BJ (cell line): ENCODE measurements around the gene MACROD1. TPM values are rescaled to one million over a fixed set of nuclear protein-coding genes. Genes with fewer than 3 reads are reported as not detected.

ENCODE experiments used
- CTCF ChIA-PET: fragments of 350-600 bp; formaldehyde crosslinking; extraction: SDS; loops from one replicate; lab custom pipeline; 2021; ENCODE audit warnings: antibody characterized with exemption, inconsistent platforms; lab: Yijun Ruan, JAX
- POLR2A ChIA-PET: fragments of 300-600 bp; sonication (Branson Sonifier 250); formaldehyde crosslinking; extraction: SDS; loops from one replicate; lab custom pipeline; 2021; ENCODE audit warnings: antibody characterized with exemption; lab: Charles Lee
- DNase-seq: peaks from one replicate; pipeline ENCODE4 v3.0.0-alpha.2; 2011; ENCODE audit warnings: low read depth
- H3K27me3 ChIP-seq: 2 replicates; pipeline ENCODE4 v1.6.0; 2011; ENCODE audit warnings: low read length; ENCODE audit not compliant: control insufficient read depth, insufficient read depth
- H3K36me3 ChIP-seq: 2 replicates; pipeline ENCODE4 v1.5.1; 2011; ENCODE audit warnings: low read length; ENCODE audit not compliant: control insufficient read depth, insufficient read depth
- H3K4me3 ChIP-seq: 2 replicates; pipeline ENCODE4 v1.5.1; 2011; ENCODE audit warnings: low read depth, mild to moderate bottlenecking, control low read depth, low read length
- CTCF ChIP-seq: IDR thresholded peaks from 2 replicates; pipeline ENCODE4 v1.5.1; 2011; ENCODE audit warnings: low read depth, mild to moderate bottlenecking, control low read depth, inconsistent platforms, low read length, moderate library complexity; ENCODE audit not compliant: insufficient read depth
- polyA plus RNA-seq: library from polyadenylated mRNA; depleted of rRNA; stranded (reverse); fragments of >200 nt; gene quantifications from 2 replicates; pipeline ENCODE4 v1.2.3, GENCODE V29; 2011

The MACROD1 gene
- polyA plus RNA-seq, 1 experiment = 12.4 TPM

- ChIA-PET POLR2A (no interaction called here), CTCF (interaction anchor here (1.0 to 2.2 kb wide), 4 partner anchors 11 to 122 kb away, joined by 3 to 7 read pairs (median 4); no protein-coding TSS in a partner anchor)
- no peak overlapping the region for H3K4me3 ChIP-seq
- no peak for TF ChIP-seq CTCF
- peaks cover 1% of the 10 kb centered on the region; the same call in 1 of the 2 replicates for H3K27me3 ChIP-seq
- DNase-seq = peak; percentile 52
- no peaks in the 10 kb centered on the region for H3K36me3 ChIP-seq
These were observed 44.1 kb downstream of the MACROD1 start for GRCh38 chr11:64121663-64122410.

DNA sequence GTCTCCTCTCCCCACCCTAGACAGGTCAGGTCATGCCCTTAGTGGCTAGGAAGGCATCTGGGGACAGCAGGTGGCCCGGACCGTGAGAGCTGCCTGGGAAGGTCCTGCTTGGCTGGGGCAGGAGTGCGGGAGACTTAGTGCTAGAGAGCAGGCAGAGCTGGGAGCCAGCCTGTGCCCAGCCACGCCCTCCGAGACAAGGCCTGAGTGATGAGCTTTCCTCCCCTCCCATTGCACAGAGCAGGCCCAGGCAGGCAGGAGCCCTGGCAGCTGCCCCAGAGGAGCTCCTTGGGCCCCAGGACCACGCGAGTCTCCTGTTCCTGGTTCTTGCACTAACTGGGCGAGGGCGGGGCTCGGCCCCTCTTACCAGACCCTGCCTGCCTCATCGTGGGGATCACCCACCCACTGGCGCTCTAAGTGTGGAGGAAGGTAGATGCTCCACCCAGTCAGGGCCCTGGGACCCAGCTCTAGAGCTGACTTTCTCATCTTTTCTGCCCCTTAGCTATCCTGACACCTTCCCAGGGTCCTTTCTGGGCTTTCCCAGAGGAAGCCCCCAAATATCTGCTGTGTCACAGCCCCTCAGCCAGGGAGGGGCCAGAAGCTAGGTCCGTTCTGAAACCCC, 44.9 kb downstream of the MACROD1 start:
- ChIA-PET CTCF (interaction anchor here (1.0 to 2.2 kb wide), 2 partner anchors 20 to 121 kb away, joined by 4 to 7 read pairs; no protein-coding TSS in a partner anchor), POLR2A (interaction anchor here (0.5 kb wide), 1 partner anchor 1409 kb away, joined by 5 read pairs; no protein-coding TSS in a partner anchor)
- Histone ChIP-seq H3K4me3 (no peak overlapping the region), H3K36me3 (peaks cover 1% of the 10 kb centered on the region; the same call in 1 of the 2 replicates), H3K27me3 (no peaks in the 10 kb centered on the region; the same call in 1 of the 2 replicates)
- no peak for DNase-seq
- no peak for TF ChIP-seq CTCF

DNA sequence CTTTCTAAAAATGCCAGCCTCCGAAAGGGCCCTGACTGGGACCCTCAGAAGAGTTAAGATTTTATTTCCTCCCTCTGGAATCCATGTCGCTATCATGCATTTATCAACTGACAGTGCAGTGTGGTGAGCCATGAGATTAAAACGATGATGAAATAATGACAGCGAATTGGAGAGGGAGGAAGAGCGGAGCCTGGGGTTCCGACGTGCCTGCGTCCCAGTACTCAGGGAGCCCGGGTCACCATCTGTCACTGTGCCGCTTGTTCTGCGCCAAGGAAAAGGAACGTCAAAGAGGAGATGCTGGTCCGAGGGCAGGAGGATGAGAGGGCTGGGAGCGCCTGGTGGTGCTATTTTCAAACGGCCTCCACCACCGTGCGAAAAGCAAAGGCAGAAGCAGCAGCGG, 46.2 kb downstream of the MACROD1 start:
- Histone ChIP-seq H3K4me3 (no peak overlapping the region), H3K27me3 (no peaks in the 10 kb centered on the region), H3K36me3 (peaks cover 1% of the 10 kb centered on the region; the same call in 1 of the 2 replicates)
- POLR2A ChIA-PET = no interaction called here
- DNase-seq = no peak
- TF ChIP-seq CTCF = no peak
- CTCF ChIA-PET = interaction anchor here (0.9 to 1.2 kb wide), 2 partner anchors 17 to 28 kb away, joined by 3 to 4 read pairs; no protein-coding TSS in a partner anchor

- POLR2A ChIA-PET = no interaction called here
- no peak for TF ChIP-seq CTCF
- DNase-seq = no peak
- CTCF ChIA-PET = interaction anchor here (0.9 to 1.2 kb wide), 2 partner anchors 18 to 29 kb away, joined by 3 to 4 read pairs; no protein-coding TSS in a partner anchor
- Histone ChIP-seq H3K36me3 (peaks cover 1% of the 10 kb centered on the region; the same call in 1 of the 2 replicates), H3K27me3 (no peaks in the 10 kb centered on the region), H3K4me3 (no peak overlapping the region)
These were observed 46.8 kb downstream of the MACROD1 start for GRCh38 chr11:64118876-64119665.
